H1 (cell line): ENCODE measurements around the gene SRSF6. TPM values are rescaled to one million over a fixed set of nuclear protein-coding genes. Genes with fewer than 3 reads are reported as not detected.

Experiments
- polyA plus RNA-seq, 7 experiments: library from polyadenylated mRNA; depleted of rRNA in 3 of 7; stranded (reverse) in 5 of 7; unstranded in 2 of 7; fragments of >200 nt in 5 of 7; fragments of 200-250 nt in 2 of 7; gene quantifications; 1 replicate in 5 of 7; 2 replicates in 1 of 7; 4 replicates in 1 of 7; pipeline versions ENCODE4 v1.2.1 to v1.2.3, GENCODE V29; 2011 to 2013; ENCODE audit warnings: missing spikeins in 2 of 7, mixed read lengths in 2 of 7
- small RNA-seq: library from polyadenylated mRNA; stranded (forward); fragments of <200 nt; extraction: miRNeasy Mini kit (QIAGEN cat#:217004); gene quantifications from one replicate; pipeline ENCODE3, GENCODE V24; 2013; ENCODE audit not compliant: insufficient read depth
- total RNA-seq: library from RNA; stranded (reverse); fragmentation: NEBNext Ultra II Directional; extraction: Animal tissue kit (Norgen Biotek cat#: 25700); gene quantifications from 2 replicates; pipeline ENCODE4 v1.2.1, GENCODE V29; 2021

SRSF6 gene
- total and polyA plus RNA-seq, 2 of the 8 experiments (the other 6 are each of a cell fraction or from before 2014, with no cell fraction given), result 48.0 to 171 TPM

Small RNAs within 50 kb of the gene (small RNA-seq; reads per million reads assigned to genes)
- gene RF00019, result not detected
- not detected for gene RNU6-1251P

Other genes with a start within 250 kb of the SRSF6 start
- 13.6 and 17.0 TPM in 2 replicates for gene L3MBTL1, start 49.8 kb downstream of the SRSF6 start, total RNA-seq
- 11.9 and 17.2 TPM in 2 replicates for gene L3MBTL1, start 49.8 kb downstream of the SRSF6 start, polyA plus RNA-seq (2011; rRNA removed)
- gene SGK2, start 101.1 kb downstream of the SRSF6 start, total RNA-seq, result 0.23 TPM in 1 of 2 replicates, not detected in the other
- gene SGK2, start 101.1 kb downstream of the SRSF6 start, polyA plus RNA-seq (2011; rRNA removed), result 0.21 and 0.58 TPM in 2 replicates
- gene IFT52, start 133.0 kb downstream of the SRSF6 start, total RNA-seq, result 31.6 and 35.6 TPM in 2 replicates
- gene IFT52, start 133.0 kb downstream of the SRSF6 start, polyA plus RNA-seq (2011; rRNA removed), result 29.1 and 40.4 TPM in 2 replicates
- 207 and 208 TPM in 2 replicates for gene MYBL2, start 209.2 kb downstream of the SRSF6 start, total RNA-seq
- 75.3 and 95.5 TPM in 2 replicates for gene MYBL2, start 209.2 kb downstream of the SRSF6 start, polyA plus RNA-seq (2011; rRNA removed)